ENCODE results near the gene MCTS1.

DNA sequence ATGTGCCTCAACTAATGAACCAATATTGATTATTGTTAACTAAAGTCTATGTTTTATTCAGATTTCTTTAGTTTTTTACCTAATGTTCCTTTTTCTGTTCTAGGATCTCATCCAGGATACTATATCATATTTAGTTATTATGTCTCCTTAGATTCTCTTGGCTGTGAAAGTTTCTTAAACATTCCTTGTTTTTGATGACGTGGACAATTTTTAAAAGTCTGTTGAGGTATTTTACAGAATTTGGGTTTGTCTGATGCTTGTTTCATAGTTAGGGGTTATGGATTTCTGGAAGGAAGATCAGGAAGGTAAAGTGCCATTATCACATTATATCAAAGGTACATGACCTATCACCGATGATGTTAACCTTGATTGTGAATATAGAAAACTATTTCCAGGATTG is 18.2 kb upstream of the MCTS1 start:
- TF ChIP-seq, protein P1, sequence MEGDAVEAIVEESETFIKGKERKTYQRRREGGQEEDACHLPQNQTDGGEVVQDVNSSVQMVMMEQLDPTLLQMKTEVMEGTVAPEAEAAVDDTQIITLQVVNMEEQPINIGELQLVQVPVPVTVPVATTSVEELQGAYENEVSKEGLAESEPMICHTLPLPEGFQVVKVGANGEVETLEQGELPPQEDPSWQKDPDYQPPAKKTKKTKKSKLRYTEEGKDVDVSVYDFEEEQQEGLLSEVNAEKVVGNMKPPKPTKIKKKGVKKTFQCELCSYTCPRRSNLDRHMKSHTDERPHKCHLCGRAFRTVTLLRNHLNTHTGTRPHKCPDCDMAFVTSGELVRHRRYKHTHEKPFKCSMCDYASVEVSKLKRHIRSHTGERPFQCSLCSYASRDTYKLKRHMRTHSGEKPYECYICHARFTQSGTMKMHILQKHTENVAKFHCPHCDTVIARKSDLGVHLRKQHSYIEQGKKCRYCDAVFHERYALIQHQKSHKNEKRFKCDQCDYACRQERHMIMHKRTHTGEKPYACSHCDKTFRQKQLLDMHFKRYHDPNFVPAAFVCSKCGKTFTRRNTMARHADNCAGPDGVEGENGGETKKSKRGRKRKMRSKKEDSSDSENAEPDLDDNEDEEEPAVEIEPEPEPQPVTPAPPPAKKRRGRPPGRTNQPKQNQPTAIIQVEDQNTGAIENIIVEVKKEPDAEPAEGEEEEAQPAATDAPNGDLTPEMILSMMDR (IDR thresholded peaks at IDR 0.05) = no peak
- no peak for TF ChIP-seq EP300 (IDR thresholded peaks at IDR 0.05)
- no peak for TF ChIP-seq POLR2AphosphoS5 (IDR thresholded peaks at IDR 0.05)
- TF ChIP-seq POLR2A (IDR thresholded peaks at IDR 0.05; ENCODE audit: low read depth) = no peak

Data from esophagus muscularis mucosa (tissue), 4 donors.